ENCODE results near the gene RNASEL.
A peak's percentile ranks its signal among the peaks of the same experiment; 100 is the strongest.

Gene RNASEL

GRCh38 chr1:182617734-182618351 lies 28.8 kb upstream of the RNASEL start (continued):
- TF ChIP-seq PRDM6 (tag by site-specific recombination; IDR thresholded peaks at IDR 0.05) (peak; percentile 96), ZNF488 (tag by site-specific recombination; IDR thresholded peaks at IDR 0.05) (no peak), GLIS1 (tag by site-specific recombination; IDR thresholded peaks at IDR 0.05) (peak; percentile 64), SP3 (tag by site-specific recombination; IDR thresholded peaks at IDR 0.05) (peak; percentile 48), ZNF280D (tag by site-specific recombination; IDR thresholded peaks at IDR 0.05) (no peak), ZNF10 (tag by site-specific recombination; IDR thresholded peaks at IDR 0.05) (peak; percentile 77), ZNF548 (tag by site-specific recombination; IDR thresholded peaks at IDR 0.05) (no peak), ZNF623 (tag by site-specific recombination; IDR thresholded peaks at IDR 0.05) (peak; percentile 12; the same call in 1 of the 2 replicates), PRDM1 (tag by site-specific recombination; IDR thresholded peaks at IDR 0.05) (peak; percentile 95), ZNF776 (tag by site-specific recombination; IDR thresholded peaks at IDR 0.05; ENCODE audit: borderline replicate concordance) (no peak), ZNF549 (tag by site-specific recombination; IDR thresholded peaks at IDR 0.05) (no peak), HOXA7 (CRISPR knock-in tag; IDR thresholded peaks at IDR 0.05; ENCODE audit: borderline replicate concordance) (no peak), ZNF747 (tag by site-specific recombination; IDR thresholded peaks at IDR 0.05) (no peak), ZNF843 (tag by site-specific recombination; IDR thresholded peaks at IDR 0.05) (peak; percentile 98), ZNF560 (tag by site-specific recombination; IDR thresholded peaks at IDR 0.05; ENCODE audit: borderline replicate concordance) (no peak), ZNF302 (tag by site-specific recombination; IDR thresholded peaks at IDR 0.05; ENCODE audit: low read depth) (no peak), ZNF2 (tag by site-specific recombination; IDR thresholded peaks at IDR 0.05) (peak; percentile 79), ZNF433 (tag by site-specific recombination; IDR thresholded peaks at IDR 0.05; ENCODE audit: low read depth) (no peak)

GRCh38 chr1:182617014-182617429 lies 28.0 kb upstream of the RNASEL start:
- CTCF ChIA-PET = interaction anchor here (0.6 to 6.1 kb wide), 6 partner anchors 16 to 537 kb away, joined by 3 to 41 read pairs (median 4); no protein-coding TSS in a partner anchor
- H3K27ac ChIP-seq (ENCODE audit: extremely low read depth, low read depth, low read length) = peak overlapping the region; percentile 70
- peaks cover 29% of the 10 kb centered on the region for H3K4me1 ChIP-seq (ENCODE audit: control insufficient read depth, insufficient read depth, low read length)
- no peaks in the 10 kb centered on the region for H3K36me3 ChIP-seq (ENCODE audit: control insufficient read depth in 2 of 2, insufficient read depth in 1 of 2, low read length in 2 of 2)
- POLR2A ChIA-PET = interaction anchor here (0.8 to 1.6 kb wide), 4 partner anchors 11 to 225 kb away, joined by 3 to 5 read pairs (median 3); partner anchors contain the start of gene GLUL
- TF ChIP-seq ZSCAN23 (tag by site-specific recombination; IDR thresholded peaks at IDR 0.05) = 0 out of 2 replicates have a peak, but pooled peaks have one; percentile 15
- peak; percentile 53; the same call in 1 of the 2 replicates for TF ChIP-seq ZSCAN16 (tag by site-specific recombination; IDR thresholded peaks at IDR 0.05)
- peak; percentile 52 for TF ChIP-seq GLIS1 (tag by site-specific recombination; IDR thresholded peaks at IDR 0.05)
- no peak for TF ChIP-seq ZNF202 (tag by site-specific recombination; IDR thresholded peaks at IDR 0.05; ENCODE audit: borderline replicate concordance)
- TF ChIP-seq ZNF426 (tag by site-specific recombination; IDR thresholded peaks at IDR 0.05) = no peak
- 0 out of 2 replicates have a peak, but pooled peaks have one; percentile 5 for TF ChIP-seq ZBTB48 (tag by site-specific recombination; IDR thresholded peaks at IDR 0.05)
- no peak for TF ChIP-seq ZNF585B (tag by site-specific recombination; IDR thresholded peaks at IDR 0.05)
- TF ChIP-seq ZNF580 (tag by site-specific recombination; IDR thresholded peaks at IDR 0.05) = peak; percentile 37; the same call in 1 of the 2 replicates
- TF ChIP-seq KLF16 (tag by site-specific recombination; IDR thresholded peaks at IDR 0.05) = 0 out of 2 replicates have a peak, but pooled peaks have one; percentile 19
- peak; percentile 95 for TF ChIP-seq ATF2 (tag by site-specific recombination; IDR thresholded peaks at IDR 0.05; ENCODE audit: low read depth)
- TF ChIP-seq ZNF37A (tag by site-specific recombination; IDR thresholded peaks at IDR 0.05) = 0 out of 2 replicates have a peak, but pooled peaks have one; percentile 5
- TF ChIP-seq HOXA7 (CRISPR knock-in tag; IDR thresholded peaks at IDR 0.05; ENCODE audit: borderline replicate concordance) = no peak
- peak; percentile 4; the same call in 1 of the 2 replicates for TF ChIP-seq FEZF1 (tag by site-specific recombination; IDR thresholded peaks at IDR 0.05)
- H3K9me3 ChIP-seq (ENCODE audit: control insufficient read depth, insufficient read depth, low read depth, low read length) = no peaks in the 10 kb centered on the region
- no peak overlapping the region for H3K4me3 ChIP-seq (ENCODE audit: low read depth, low read length)

All from HEK293 (cell line).